ENCODE results near the gene MTF2.

The MTF2 gene

DNA sequence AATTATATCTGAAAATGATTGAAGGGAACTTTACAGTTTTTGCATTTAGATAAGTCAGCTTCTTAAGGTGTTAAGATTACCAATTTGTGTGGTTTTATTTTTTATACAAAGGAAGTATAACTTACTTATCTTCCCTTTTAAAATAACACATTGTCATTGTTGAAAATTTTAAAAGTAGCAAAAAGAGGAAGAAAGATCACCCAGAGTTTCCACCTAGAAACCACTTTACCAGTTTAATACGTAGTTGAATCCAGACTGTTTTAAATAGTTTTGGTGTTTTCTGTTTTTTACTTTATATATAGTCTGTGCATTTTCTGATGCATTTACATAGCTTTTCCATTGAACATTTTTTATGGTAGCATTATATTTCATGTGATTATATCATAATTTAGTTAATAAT lies 107.6 kb downstream of the MTF2 start:
- no peak for DNase-seq (ENCODE audit: low read depth, low spot score)

Data from astrocyte of the hippocampus (primary cell).